SK-N-MC (cell line): ENCODE measurements around the gene FGFR3.

Source experiments
- EZH2 ChIP-seq: fragments of 200-600 bp; sonication (generic); IDR thresholded peaks from one replicate; pipeline ENCODE4 v1.6.1; 2017; ENCODE audit warnings: antibody characterized with exemption
- FOXP2 ChIP-seq: optimal IDR thresholded peaks from 2 replicates; pipeline ENCODE3; 2011; ENCODE audit warnings: mild to moderate bottlenecking, moderate library complexity; ENCODE audit not compliant: insufficient read depth; ENCODE audit errors: extremely low read length, control extremely low read depth
- POLR2AphosphoS5 ChIP-seq: IDR thresholded peaks from 2 replicates; pipeline ENCODE4 v1.6.1; 2012; ENCODE audit warnings: mild to moderate bottlenecking, low read depth, low read length, borderline replicate concordance

GRCh38 chr4:1756079-1756478, 37.0 kb upstream of the FGFR3 start:
- no peak for TF ChIP-seq EZH2
- TF ChIP-seq POLR2AphosphoS5, result no peak
- no peak for TF ChIP-seq FOXP2
